Measurements from ENCODE around the gene AP3M1. TPM values are rescaled to one million over a fixed set of nuclear protein-coding genes. Genes with fewer than 3 reads are reported as not detected.

The AP3M1 gene
- total and polyA plus RNA-seq, 10 donors = 7.3 to 39.5 (median 33.3) TPM

DNA sequence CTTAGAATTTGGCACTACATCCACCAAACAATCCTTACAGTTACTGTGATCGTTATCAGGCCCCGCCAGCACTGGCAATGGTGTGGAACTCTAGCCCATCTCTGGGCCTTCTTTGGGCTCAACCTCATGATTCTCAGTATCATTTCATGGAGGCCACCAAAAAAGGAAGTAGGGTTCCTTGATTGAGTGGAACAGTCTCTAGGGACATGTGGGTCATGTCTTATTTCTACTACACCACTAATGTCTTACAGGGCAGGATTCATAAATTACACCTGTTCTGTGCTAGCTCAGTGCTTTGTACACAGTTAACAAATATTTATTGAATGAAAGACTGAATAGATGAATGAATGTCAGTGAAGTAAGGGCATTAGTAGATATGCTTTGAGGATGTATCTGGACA, 53.9 kb downstream of the AP3M1 start:
- Histone ChIP-seq H3K27me3 (replicated peaks in 1 of 7) (no peaks in the 10 kb centered on the region), H3K27ac (no peak overlapping the region), H3K36me3 (peaks cover 0 to 100% (median 70%) of the 10 kb centered on the region in 6 donors), H3K4me3 (no peak overlapping the region), H3K4me1 (peaks cover 0 to 8% (median 0%) of the 10 kb centered on the region in 6 donors), H3K9me3 (no peaks in the 10 kb centered on the region)
- DNase-seq = no peak
- WGBS, 5 donors = 75 to 91% (median 80%) methylated on average over 2 of the region's 2 CpGs
- TF ChIP-seq, protein P1, sequence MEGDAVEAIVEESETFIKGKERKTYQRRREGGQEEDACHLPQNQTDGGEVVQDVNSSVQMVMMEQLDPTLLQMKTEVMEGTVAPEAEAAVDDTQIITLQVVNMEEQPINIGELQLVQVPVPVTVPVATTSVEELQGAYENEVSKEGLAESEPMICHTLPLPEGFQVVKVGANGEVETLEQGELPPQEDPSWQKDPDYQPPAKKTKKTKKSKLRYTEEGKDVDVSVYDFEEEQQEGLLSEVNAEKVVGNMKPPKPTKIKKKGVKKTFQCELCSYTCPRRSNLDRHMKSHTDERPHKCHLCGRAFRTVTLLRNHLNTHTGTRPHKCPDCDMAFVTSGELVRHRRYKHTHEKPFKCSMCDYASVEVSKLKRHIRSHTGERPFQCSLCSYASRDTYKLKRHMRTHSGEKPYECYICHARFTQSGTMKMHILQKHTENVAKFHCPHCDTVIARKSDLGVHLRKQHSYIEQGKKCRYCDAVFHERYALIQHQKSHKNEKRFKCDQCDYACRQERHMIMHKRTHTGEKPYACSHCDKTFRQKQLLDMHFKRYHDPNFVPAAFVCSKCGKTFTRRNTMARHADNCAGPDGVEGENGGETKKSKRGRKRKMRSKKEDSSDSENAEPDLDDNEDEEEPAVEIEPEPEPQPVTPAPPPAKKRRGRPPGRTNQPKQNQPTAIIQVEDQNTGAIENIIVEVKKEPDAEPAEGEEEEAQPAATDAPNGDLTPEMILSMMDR (IDR thresholded peaks at IDR 0.05 in 8 of 11, conservative IDR thresholded peaks at IDR 0.05 in 3 of 11) = no peak
- no peak for TF ChIP-seq POLR2A (IDR thresholded peaks at IDR 0.05)
- no peak for TF ChIP-seq POLR2AphosphoS5 (IDR thresholded peaks at IDR 0.05)
- intact Hi-C loops (cut with DNase I; ENCODE audit: low total_unique reads) = no loop called here

DNA sequence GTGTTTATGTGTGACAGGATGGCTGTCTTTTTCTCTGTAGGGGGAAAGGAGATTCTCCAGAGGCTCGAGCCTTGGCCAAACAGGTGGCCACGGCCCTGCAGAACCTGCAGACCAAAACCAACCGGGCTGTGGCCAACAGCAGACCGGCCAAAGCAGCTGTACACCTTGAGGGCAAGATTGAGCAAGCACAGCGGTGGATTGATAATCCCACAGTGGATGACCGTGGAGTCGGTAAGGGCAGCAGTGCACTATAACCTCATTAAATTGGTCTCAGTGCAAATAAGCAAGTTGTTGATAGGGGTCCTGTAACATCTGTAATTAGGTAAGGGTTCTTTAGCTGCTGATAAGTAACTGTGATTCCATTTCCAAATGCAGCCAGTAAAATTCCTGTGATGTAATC, 56.4 kb downstream of the AP3M1 start:
- no peaks in the 10 kb centered on the region for H3K27me3 ChIP-seq (replicated peaks in 1 of 7)
- peaks cover 0 to 8% (median 0%) of the 10 kb centered on the region in 6 donors for H3K4me1 ChIP-seq
- no peak overlapping the region for H3K27ac ChIP-seq
- H3K9me3 ChIP-seq = no peaks in the 10 kb centered on the region
- no peak for DNase-seq
- WGBS, 5 donors = 93 to 98% (median 97%) methylated on average over 7 of the region's 7 CpGs
- intact Hi-C loops (cut with DNase I; ENCODE audit: low total_unique reads) = no loop called here
- no peak overlapping the region for H3K4me3 ChIP-seq
- TF ChIP-seq, protein P1 (IDR thresholded peaks at IDR 0.05 in 8 of 11, conservative IDR thresholded peaks at IDR 0.05 in 3 of 11) = no peak
- TF ChIP-seq POLR2AphosphoS5 (IDR thresholded peaks at IDR 0.05) (no peak), POLR2A (IDR thresholded peaks at IDR 0.05) (no peak)
- H3K36me3 ChIP-seq = peaks cover 0 to 100% (median 71%) of the 10 kb centered on the region in 6 donors

DNA sequence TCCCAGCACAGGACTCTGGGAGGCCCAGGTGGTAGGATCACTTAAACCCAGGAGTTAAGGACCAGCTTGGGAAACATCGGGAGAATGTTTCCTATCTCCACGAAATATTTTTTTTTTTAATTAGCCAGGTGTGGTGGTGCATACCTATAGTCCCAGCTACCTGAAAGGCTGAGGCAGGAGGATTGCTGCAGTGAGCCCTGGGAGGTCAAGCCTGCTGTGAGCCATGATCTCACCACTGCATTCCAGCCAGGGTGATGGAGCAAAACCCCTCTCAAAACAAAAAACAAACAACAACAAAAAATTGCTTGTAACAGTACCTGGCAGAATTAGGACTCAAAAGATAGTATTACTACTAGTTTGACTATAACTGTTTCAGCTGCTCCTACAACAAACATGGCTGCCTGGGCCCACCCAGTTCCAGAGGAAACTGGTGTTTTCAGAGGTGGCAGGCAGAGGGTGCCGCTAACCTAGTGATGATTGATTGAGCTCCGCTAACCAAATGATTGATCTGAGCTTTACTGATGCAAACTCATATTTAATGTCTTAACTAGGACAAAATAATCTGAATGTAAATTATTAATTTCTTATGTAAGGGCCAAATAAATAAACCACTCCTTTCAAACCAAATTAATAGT, 57.0 kb downstream of the AP3M1 start:
- H3K36me3 ChIP-seq = peaks cover 0 to 100% (median 71%) of the 10 kb centered on the region in 6 donors
- H3K4me1 ChIP-seq = peaks cover 0 to 8% (median 0%) of the 10 kb centered on the region in 6 donors
- no peak for DNase-seq
- TF ChIP-seq, protein P1 (IDR thresholded peaks at IDR 0.05 in 8 of 11, conservative IDR thresholded peaks at IDR 0.05 in 3 of 11) = no peak
- TF ChIP-seq POLR2A (IDR thresholded peaks at IDR 0.05) (no peak), POLR2AphosphoS5 (IDR thresholded peaks at IDR 0.05) (no peak)
- no peaks in the 10 kb centered on the region for H3K27me3 ChIP-seq (replicated peaks in 1 of 7)
- no peaks in the 10 kb centered on the region for H3K9me3 ChIP-seq
- intact Hi-C loops (cut with DNase I; ENCODE audit: low total_unique reads) = no loop called here
- WGBS, 5 donors = 93 to 98% (median 94%) methylated on average over 4 of the region's 4 CpGs
- H3K4me3 ChIP-seq = no peak overlapping the region
- no peak overlapping the region for H3K27ac ChIP-seq

DNA sequence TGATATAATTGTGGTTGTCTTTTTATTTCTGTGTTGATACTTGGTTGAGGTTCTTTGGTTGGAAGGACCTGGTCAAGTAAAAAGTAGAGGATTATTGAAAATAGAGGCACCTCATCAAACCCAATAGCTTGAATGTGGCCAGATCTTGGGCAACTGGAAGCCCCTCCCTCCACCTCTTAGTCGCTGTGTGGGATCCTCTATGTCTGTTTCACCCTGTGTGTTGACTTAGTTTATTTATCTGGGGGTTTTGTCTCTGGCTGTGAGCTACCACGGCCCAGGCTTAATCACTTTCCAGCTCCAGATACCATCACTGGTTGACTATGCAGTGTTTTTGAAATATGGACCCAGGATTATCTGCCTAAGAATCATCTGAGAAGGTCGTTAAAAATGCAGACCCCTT, 58.3 kb downstream of the AP3M1 start:
- no peak overlapping the region for H3K27ac ChIP-seq
- H3K9me3 ChIP-seq = no peaks in the 10 kb centered on the region
- no peak for TF ChIP-seq POLR2A (IDR thresholded peaks at IDR 0.05)
- TF ChIP-seq, protein P1 (IDR thresholded peaks at IDR 0.05 in 8 of 11, conservative IDR thresholded peaks at IDR 0.05 in 3 of 11) = no peak
- TF ChIP-seq POLR2AphosphoS5 (IDR thresholded peaks at IDR 0.05) = no peak
- H3K36me3 ChIP-seq = peaks cover 0 to 99% (median 62%) of the 10 kb centered on the region in 6 donors
- 91 to 96% (median 94%) methylated on average over 3 of the region's 3 CpGs for WGBS, 5 donors
- no peaks in the 10 kb centered on the region for H3K27me3 ChIP-seq (replicated peaks in 1 of 7)
- no peak for DNase-seq
- H3K4me1 ChIP-seq = peaks cover 0 to 5% (median 0%) of the 10 kb centered on the region in 6 donors
- H3K4me3 ChIP-seq = no peak overlapping the region
- intact Hi-C loops (cut with DNase I; ENCODE audit: low total_unique reads) = no loop called here
